ENCODE results near the gene AGPS.
"Not testable (repeated sequence)": the region's sequence is repeated elsewhere in the genome, so short reads cannot be mapped to it uniquely, and the experiment has no call there.

Gene AGPS

GRCh38 chr2:177419274-177419673, 26.7 kb downstream of the AGPS start:
- no peak overlapping the region for H3K4me3 ChIP-seq (replicated peaks in 1 of 2; ENCODE audit: low read depth in 2 of 2, low read length in 2 of 2)
- no peak for TF ChIP-seq CTCF (IDR thresholded peaks at IDR 0.05; ENCODE audit: low read depth, low read length)
- DNase-seq (ENCODE audit: low read depth in 2 of 2) = peak; percentile 66 to 73

GRCh38 chr2:177422271-177422670, 29.7 kb downstream of the AGPS start:
- TF ChIP-seq CTCF (IDR thresholded peaks at IDR 0.05; ENCODE audit: low read depth, low read length) = no peak
- H3K4me3 ChIP-seq (replicated peaks in 1 of 2; ENCODE audit: low read depth in 2 of 2, low read length in 2 of 2) = no peak overlapping the region
- peak in 1 of 2 donors; percentile 29 for DNase-seq (ENCODE audit: low read depth in 2 of 2)

- DNase-seq (ENCODE audit: low read depth in 2 of 2); H3K4me3 ChIP-seq (replicated peaks in 1 of 2; ENCODE audit: low read depth in 2 of 2, low read length in 2 of 2): not testable (repeated sequence)
These were observed 31.5 kb downstream of the AGPS start for GRCh38 chr2:177424120-177424519.

GRCh38 chr2:177424620-177425019, 32.0 kb downstream of the AGPS start:
- DNase-seq (ENCODE audit: low read depth in 2 of 2); H3K4me3 ChIP-seq (replicated peaks in 1 of 2; ENCODE audit: low read depth in 2 of 2, low read length in 2 of 2): not testable (repeated sequence)

GRCh38 chr2:177427316-177427715, 34.7 kb downstream of the AGPS start:
- H3K4me3 ChIP-seq (replicated peaks in 1 of 2; ENCODE audit: low read depth in 2 of 2, low read length in 2 of 2) = no peak overlapping the region
- no peak for DNase-seq (ENCODE audit: low read depth in 2 of 2)
- TF ChIP-seq CTCF (IDR thresholded peaks at IDR 0.05; ENCODE audit: low read depth, low read length) = no peak

- peak in 1 of 2 donors; percentile 29 for DNase-seq (ENCODE audit: low read depth in 2 of 2)
- H3K4me3 ChIP-seq (replicated peaks in 1 of 2; ENCODE audit: low read depth in 2 of 2, low read length in 2 of 2) = not testable (repeated sequence)
These were observed 35.4 kb downstream of the AGPS start for GRCh38 chr2:177427936-177428335.

DNA sequence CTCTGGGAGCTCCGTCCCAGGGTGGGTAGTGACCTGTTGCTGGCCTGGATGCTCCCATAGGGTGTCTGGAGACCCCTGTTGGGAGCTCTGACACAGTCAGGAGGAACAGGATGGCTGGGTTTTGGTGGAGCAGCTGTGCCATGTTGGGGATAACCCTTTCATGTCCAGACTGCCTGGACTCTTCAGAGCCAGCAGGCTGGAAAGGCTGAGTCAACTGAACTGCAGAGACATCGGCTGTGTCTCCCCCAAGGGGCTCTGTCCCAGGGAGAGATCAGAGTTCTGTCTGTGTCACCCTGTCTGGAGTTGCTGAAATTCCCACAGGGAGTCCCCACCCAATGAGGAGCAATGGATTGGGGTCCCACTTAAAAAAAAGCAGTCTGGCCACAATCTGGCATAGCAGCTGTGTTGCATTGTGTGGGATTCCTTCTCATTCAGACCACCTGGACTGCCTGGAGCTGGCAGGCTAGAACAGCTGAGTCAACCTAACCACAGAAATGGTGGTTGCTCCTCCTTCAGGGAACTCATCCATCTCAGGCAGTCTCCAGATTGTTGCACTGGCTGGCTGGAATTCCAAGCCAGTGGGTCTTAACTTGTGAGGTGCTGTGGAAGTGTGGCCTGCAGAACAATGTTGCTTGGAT, 37.2 kb downstream of the AGPS start:
- DNase-seq (ENCODE audit: low read depth in 2 of 2) = peak; percentile 84 to 94
- H3K4me3 ChIP-seq (replicated peaks in 1 of 2; ENCODE audit: low read depth in 2 of 2, low read length in 2 of 2) = no peak overlapping the region
- no peak for TF ChIP-seq CTCF (IDR thresholded peaks at IDR 0.05; ENCODE audit: low read depth, low read length)

GRCh38 chr2:177430411-177430810, 37.8 kb downstream of the AGPS start:
- TF ChIP-seq CTCF (IDR thresholded peaks at IDR 0.05; ENCODE audit: low read depth, low read length) = no peak
- H3K4me3 ChIP-seq (replicated peaks in 1 of 2; ENCODE audit: low read depth in 2 of 2, low read length in 2 of 2) = no peak overlapping the region
- DNase-seq (ENCODE audit: low read depth in 2 of 2) = peak; percentile 12 to 64

- not testable (repeated sequence) for H3K4me3 ChIP-seq (replicated peaks in 1 of 2; ENCODE audit: low read depth in 2 of 2, low read length in 2 of 2); DNase-seq (ENCODE audit: low read depth in 2 of 2)
These were observed 38.6 kb downstream of the AGPS start for GRCh38 chr2:177431111-177431725.
